Inferior parietal cortex (tissue), 1 donor: ENCODE data around the gene CCSER1.

Experiments
- DNase-seq: peaks from one replicate; pipeline ENCODE4 v3.0.0-alpha.2; 2016; ENCODE audit errors: extremely low spot score

CCSER1 gene

GRCh38 chr4:90570615-90571014, 443.4 kb downstream of the CCSER1 start:
- no peak for DNase-seq

GRCh38 chr4:90572996-90573395, 445.8 kb downstream of the CCSER1 start:
- no peak for DNase-seq

GRCh38 chr4:90575371-90575770, 448.2 kb downstream of the CCSER1 start:
- DNase-seq, result no peak

- no peak for DNase-seq
Observed at GRCh38 chr4:90580326-90580725, 453.1 kb downstream of the CCSER1 start.

- no peak for DNase-seq
Observed at GRCh38 chr4:90582087-90582486, 454.9 kb downstream of the CCSER1 start.

- no peak for DNase-seq
Observed at GRCh38 chr4:90584051-90584450, 456.9 kb downstream of the CCSER1 start.

- DNase-seq, result no peak
Observed at GRCh38 chr4:90585961-90586360, 458.8 kb downstream of the CCSER1 start.

GRCh38 chr4:90586799-90587198, 459.6 kb downstream of the CCSER1 start:
- DNase-seq, result no peak

- DNase-seq, result no peak
Observed at GRCh38 chr4:90597927-90598326, 470.7 kb downstream of the CCSER1 start.

- DNase-seq, result no peak
Observed at GRCh38 chr4:90598741-90599140, 471.5 kb downstream of the CCSER1 start.

GRCh38 chr4:90602726-90603125, 475.5 kb downstream of the CCSER1 start:
- no peak for DNase-seq

- no peak for DNase-seq
Observed at GRCh38 chr4:90603540-90603939, 476.3 kb downstream of the CCSER1 start.

- DNase-seq, result no peak
Observed at GRCh38 chr4:90606781-90607180, 479.6 kb downstream of the CCSER1 start.

- DNase-seq, result no peak
Observed at GRCh38 chr4:90614371-90614770, 487.2 kb downstream of the CCSER1 start.

GRCh38 chr4:90621080-90621479, 493.9 kb downstream of the CCSER1 start:
- DNase-seq, result no peak

- no peak for DNase-seq
Observed at GRCh38 chr4:90624781-90625180, 497.6 kb downstream of the CCSER1 start.

GRCh38 chr4:90641861-90642599, 514.8 kb downstream of the CCSER1 start:
- DNase-seq, result no peak

- DNase-seq, result no peak
Observed at GRCh38 chr4:90643156-90643555, 516.0 kb downstream of the CCSER1 start.

GRCh38 chr4:90648311-90648710, 521.1 kb downstream of the CCSER1 start:
- no peak for DNase-seq

- DNase-seq, result no peak
Observed at GRCh38 chr4:90648791-90649190, 521.6 kb downstream of the CCSER1 start.

GRCh38 chr4:90660672-90661071, 533.5 kb downstream of the CCSER1 start:
- DNase-seq, result no peak

- DNase-seq, result no peak
Observed at GRCh38 chr4:90670183-90670582, 543.0 kb downstream of the CCSER1 start.

GRCh38 chr4:90689739-90690138, 562.5 kb downstream of the CCSER1 start:
- no peak for DNase-seq

GRCh38 chr4:90695411-90695810, 568.2 kb downstream of the CCSER1 start:
- no peak for DNase-seq
